Anterior cingulate cortex (tissue), 58 donors: ENCODE results near the gene SNX32.
"Not testable (repeated sequence)": the region's sequence is repeated elsewhere in the genome, so short reads cannot be mapped to it uniquely, and the experiment has no call there.

Experiments used
- DNase-seq, 58 donors: peaks; one replicate each; lab custom pipeline; 2025; lab: John Stamatoyannopoulos, UW

SNX32 gene

DNA sequence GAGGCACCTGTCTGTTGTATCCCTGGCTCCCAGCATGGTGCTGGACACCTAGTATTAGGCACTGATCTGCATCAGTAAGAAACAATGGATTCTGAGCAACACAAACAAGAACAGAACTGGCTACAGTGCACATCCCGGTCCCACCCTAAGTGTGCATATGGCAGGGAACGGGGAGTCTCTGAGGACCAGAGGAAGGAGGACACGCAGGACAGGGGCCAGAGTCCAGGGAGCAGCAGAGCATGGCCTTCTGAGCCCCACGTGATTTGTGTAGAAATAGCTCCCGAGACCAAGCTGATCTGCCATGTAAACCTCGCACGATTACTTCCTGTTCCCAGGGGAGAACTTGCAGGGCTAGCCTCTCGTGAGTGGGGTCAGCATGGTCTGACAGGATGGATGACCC, 12.7 kb upstream of the SNX32 start:
- DNase-seq = no peak

DNA sequence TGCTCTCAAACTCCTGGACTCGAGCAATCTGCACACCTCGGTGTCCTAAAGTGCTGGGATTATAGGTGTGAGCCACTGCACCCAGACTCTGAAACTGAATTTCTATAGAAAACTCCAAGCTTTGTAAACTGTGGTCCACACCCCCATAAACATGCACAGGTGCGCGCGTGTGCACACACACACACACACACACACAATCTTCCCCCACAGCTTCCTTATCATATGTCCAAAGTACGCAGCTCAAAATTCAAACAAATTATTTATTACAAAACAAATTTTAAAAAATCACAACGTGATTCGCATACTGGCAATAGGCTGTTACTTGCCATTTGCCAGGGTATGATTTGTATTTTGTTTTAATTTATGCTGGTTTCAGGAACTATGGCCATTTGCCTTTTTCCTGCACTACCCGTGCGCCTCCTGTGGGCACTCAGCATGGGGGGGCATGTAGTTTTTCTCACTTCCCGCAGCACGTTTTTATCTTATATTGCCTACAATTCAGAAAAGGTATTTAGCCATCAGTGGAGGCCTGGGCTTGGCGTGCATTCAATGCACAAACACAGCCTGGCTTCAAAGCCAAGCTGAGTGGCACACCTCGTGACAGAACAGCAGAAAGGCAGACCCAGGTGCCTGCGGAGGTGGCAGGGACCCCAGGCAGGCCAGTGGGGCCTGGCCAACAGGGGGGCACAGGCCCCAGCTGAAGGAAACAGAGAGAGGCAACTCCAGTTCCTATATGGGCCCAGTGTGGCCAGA, 10.8 kb upstream of the SNX32 start:
- no peak for DNase-seq

DNA sequence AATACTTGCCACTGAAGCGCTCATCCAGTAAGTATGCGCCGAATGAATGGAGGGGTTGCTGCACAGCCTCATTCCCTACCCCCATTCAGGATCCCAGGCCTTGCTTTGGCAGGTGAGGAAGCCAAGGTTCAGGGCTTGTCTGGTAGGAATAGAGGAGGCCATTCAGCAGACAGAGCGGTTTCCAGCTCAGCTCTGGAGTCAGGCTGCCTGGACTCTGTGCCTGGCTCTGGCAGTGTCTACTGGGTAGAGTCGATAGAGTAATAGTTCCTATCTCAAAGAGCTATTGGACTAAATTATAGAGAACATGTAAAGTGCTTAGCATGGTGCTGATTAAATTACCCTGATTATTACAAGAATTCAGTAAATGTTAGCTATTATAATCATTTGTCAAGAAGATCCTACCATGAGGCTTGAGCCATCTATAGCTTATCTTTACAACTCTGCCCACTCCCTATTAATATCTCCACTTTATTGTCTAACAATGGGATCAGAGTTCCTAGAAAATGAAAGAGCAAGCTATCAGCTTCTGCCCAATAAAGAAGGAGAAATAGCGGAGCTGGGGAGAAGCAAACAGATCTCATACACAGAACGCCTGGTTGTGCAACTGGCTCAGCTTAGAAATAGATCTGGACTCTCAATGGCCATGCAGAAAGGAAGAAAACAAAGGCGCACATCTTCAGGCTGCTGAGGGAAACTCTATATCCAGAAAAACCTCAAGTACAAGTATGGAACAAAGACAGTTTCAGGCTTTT, 6.6 kb upstream of the SNX32 start:
- no peak for DNase-seq

DNA sequence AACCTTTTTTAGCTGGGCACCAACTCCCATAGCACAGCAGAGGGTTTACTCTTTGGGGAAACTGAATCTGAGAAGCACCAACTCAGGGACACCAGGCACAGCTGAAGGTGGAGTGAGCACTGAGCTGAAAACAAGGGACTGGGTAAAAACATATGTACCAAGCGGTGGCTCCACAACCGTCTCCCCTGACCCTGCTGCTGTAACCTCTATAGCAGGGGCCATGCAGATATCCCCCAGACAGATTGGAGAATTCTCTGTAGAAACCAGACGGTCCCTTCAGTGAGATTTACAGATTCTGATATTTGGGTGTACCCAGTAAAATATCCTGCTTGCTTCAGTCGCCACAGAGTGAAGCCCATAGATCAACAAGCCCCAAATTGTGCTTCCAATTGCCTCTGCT, 4.3 kb upstream of the SNX32 start:
- no peak for DNase-seq

DNA sequence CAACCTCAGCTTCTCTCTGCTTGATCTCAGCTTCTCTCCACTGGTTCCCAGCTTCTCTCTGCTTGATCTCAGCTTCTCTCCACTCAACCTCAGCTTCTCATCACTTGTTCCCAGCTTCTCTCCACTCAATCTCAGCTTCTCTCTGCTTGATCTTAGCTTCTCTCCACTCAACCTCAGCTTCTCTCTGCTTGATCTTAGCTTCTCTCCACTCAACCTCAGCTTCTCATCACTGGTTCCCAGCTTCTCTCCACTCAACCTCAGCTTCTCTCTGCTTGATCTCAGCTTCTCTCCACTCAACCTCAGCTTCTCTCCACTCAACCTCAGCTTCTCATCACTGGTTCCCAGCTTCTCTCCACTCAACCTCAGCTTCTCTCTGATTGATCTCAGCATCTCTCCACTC, 1.5 kb upstream of the SNX32 start:
- DNase-seq = not testable (repeated sequence)

DNA sequence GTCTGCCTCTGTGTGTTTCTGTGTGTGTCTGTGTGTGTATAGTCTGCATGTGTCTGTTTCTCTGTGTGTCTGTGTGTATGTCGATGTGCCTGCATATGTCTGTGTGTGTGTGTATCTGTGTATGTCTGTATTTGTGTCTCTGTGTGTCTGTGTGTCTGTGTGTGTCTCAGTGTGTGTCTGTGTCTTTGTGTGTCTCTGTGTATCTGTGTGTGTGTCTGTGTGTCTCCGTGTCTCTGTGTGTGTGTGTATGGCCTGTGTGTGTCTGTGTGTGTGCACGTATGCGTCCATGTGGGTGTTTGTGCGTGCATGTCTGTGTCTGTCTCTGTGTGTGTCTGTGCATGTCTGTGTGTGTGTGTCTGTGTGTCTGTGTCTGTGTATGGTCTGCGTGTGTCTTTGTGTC, 439 bp downstream of the SNX32 start:
- DNase-seq = no peak

DNA sequence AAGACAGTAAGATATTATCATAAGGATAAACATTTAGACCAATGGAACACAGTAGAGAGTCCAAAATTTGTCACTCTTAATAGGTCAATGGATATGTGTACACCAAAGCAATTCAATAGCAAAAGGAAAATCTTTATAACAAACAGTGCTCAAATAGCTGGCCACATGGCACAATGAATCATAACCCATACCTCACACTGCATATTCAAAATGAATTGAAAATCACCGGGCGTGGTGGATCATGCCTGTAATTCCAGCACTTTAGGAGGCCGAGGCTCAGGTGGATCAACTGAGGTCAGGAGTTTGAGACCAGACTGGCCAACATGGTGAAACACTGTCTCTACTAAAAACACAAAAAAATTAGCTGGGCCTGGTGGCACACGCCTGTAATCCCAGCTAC, 8.4 kb downstream of the SNX32 start:
- no peak for DNase-seq

DNA sequence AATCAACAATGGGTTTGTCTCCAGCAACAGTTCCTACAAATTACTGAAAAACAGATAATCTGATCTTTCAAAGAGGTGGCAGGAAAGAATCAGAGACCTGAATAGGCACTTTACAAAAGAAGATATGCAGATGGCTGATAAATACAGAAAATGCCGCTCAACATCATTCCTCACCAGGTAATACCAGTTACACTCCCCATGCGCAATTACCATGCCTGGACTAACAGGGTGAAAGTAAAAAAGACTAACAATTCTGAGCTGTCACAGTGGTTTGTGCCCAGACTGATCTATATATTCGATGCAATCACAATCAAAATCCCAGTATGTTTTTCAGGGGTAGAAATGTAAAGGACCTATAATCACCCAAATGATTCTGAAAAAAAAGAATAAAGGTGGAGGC, 10.0 kb downstream of the SNX32 start:
- DNase-seq = no peak

DNA sequence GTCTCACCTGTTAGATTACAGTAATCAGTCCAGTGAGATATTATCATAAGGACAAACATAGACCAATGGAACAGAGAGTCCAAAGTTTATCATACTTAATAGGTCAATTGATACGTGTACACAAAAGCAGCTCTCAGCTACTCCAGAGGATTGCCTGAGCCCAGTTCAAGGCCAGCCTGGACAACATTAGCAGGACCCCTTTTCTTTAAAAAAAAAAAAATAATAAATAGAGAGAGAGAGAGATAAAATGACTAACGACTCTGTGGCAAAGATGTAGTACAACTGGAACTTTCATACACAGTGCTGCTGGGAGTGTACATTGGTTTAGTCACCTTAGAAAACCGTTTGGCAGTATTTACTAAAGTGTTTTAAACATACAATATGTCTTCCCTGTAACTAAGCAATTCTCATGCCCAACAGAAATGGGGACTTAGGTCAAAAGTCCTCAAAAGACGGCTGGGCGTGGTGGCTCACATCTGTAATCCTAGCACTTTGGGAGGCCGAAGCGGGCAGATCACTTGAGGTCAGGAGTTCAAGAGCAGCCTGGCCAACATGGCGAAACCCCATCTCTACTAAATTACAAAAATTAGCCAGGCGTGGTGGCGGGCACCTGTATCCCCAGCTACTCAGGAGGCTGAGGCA, 10.6 kb downstream of the SNX32 start:
- no peak for DNase-seq

DNA sequence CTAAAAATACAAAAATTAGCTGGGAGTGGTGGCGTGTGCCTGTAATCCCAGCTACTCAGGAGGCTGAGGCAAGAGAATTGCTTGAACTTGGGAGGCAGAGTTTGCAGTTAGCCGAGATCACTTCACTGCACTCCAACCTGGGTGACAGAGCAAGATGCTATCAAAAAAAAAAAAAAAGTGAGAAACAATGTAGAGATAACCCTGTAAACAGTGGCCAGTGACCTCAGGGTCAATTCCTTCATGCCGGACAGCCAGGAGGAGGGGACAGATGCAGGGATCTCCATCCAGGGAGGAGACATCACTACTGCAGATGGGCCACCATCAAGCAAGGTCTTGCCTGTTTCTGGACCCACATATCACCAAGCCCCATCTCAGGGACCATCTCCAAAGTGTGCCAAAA, 14.0 kb downstream of the SNX32 start:
- DNase-seq = no peak

DNA sequence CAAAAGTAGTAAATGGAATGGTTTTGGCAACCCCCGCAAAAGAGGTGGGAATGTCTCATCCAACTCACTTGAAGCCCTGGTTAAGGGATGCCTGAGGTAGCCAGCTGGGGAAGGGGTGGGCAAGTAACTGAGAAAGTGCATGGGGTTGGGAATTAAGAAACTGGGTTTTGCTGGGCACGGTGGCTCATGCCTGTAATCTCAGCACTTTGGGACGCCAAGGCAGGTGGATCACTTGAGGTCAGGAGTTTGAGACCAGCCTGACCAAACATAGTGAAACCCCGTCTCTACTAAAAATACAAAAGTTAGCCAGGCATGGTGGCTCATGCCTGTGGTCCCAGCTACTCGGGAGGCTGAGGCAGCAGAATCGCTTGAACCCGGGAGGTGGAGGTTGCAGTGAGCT, 14.9 kb downstream of the SNX32 start:
- DNase-seq = peak in 1 of 58 donors; percentile 26

DNA sequence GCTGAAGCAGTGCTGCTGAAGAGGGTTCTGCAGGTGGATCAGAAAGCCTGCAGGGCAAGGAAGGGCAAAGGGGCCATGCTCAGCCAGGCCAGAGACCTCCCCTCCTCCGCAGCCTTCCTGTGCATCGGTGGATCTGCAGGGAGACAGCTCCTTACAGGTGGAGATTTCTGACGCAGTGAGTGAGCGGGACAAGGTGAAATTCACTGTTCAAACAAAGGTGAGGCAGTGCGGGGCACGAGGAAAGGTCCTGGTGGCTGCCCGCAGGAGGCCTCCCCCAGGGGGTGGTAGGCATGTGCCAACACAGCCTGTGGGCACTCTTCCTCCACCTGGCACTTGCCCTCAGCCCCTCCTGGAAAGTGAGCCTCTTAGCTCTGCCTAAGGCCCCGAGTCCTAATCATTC, 15.6 kb downstream of the SNX32 start:
- no peak for DNase-seq

DNA sequence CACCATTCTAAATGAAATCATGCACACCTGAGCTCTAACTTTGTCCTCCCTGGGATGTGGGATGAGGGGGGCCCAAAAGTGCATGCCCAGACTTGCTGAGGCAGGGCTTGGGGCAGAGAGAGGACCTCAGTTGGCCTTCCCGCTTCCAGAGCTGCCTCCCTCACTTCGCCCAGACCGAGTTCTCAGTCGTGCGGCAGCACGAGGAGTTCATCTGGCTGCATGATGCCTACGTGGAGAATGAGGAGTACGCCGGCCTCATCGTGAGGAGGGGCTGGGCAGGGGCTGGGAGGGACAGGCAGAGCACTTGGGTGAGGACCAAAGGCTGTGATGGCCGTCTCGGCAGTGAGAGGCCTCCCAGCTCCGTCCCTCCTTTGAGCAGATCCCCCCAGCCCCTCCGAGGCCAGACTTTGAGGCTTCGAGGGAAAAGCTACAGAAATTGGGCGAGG, 16.0 kb downstream of the SNX32 start:
- no peak for DNase-seq

DNA sequence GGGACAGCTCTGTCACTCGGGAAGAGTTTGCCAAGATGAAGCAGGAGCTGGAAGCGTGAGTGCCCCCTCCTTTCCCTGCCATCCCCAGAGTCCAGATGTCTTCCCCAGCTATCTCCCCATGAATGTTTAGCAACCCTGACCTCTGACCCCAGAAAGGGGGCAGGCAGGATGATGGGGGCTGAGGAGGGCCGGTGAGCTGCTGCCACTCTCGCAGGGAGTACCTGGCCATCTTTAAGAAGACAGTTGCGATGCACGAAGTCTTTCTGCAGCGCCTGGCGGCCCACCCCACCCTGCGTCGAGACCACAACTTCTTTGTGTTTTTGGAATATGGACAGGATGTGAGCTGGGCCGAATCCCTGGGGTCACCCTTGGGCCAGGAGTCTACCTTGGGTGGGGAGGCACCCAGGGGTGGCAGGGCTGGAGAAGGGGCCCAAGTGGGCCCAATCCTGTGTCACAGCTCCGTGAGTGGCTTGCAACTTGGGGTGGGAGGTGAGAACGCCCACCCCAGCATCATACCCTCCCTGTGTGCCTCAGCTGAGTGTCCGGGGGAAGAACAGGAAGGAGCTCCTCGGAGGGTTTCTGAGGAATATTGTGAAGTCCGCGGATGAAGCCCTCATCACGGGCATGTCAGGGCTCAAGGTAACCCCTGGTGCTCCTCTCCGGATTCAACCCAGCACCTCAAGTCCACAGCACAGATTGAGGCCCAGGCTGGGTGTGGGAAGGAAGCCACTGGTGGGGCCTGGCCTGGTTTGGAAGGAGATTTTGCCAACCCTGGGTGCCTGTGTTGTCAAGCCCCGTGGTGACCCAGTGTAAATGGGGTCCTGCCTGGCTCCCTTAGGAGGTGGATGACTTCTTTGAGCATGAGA, 16.7 kb downstream of the SNX32 start:
- no peak for DNase-seq

DNA sequence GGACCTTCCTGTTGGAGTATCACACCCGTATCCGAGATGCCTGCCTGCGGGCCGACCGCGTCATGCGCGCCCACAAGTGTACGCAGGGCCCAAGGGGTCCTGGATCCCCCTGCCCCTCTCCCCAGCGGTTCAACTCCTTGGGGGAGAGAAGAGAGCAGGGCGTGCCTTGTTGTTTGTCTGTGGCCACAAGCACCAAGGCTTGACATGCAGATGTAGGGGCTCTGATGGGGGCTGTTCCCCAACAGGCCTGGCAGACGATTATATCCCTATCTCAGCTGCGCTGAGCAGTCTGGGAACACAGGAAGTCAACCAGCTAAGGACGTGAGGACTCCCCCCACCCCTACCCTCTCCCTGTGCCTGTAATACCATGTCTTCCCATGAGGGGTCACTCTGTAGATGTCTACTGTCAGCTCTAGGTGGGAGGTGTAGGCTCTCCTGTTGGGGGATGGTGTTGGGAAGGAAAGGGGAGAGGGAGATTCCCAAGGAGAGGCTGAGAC, 17.4 kb downstream of the SNX32 start:
- no peak for DNase-seq

DNA sequence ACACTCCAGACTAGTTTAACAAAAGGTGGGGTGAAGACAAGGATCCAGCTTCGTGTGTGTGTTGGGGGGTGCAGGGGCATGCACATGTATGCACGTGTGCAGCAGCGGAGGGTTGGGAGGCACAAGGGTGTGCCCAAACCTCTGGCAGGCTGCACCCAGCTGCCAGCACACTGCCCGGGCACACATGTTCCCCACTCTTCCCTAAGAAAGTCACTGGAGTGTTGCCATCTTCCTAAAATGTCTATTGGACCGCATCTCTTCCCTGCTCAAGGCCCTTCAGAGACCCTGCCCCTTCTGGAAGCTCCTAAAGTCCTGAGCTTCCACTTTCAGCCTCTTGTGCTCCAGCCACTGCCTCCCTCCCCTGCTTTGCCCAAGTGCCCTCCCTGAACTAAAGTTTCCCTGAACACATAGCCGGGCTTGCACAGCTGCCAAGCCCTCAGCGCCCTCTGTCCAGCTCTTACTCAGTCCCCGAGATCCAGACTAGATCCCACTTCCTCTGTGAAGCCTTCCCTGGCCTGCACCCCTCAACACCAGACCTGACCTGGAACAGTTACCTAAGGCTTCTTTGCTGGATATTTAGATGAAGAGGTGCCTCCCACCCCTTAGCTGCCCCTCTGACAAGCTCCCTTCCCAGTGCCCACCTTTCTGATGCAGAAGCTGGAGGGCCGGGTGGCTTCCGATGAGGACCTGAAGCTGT, 18.2 kb downstream of the SNX32 start:
- DNase-seq = no peak

DNA sequence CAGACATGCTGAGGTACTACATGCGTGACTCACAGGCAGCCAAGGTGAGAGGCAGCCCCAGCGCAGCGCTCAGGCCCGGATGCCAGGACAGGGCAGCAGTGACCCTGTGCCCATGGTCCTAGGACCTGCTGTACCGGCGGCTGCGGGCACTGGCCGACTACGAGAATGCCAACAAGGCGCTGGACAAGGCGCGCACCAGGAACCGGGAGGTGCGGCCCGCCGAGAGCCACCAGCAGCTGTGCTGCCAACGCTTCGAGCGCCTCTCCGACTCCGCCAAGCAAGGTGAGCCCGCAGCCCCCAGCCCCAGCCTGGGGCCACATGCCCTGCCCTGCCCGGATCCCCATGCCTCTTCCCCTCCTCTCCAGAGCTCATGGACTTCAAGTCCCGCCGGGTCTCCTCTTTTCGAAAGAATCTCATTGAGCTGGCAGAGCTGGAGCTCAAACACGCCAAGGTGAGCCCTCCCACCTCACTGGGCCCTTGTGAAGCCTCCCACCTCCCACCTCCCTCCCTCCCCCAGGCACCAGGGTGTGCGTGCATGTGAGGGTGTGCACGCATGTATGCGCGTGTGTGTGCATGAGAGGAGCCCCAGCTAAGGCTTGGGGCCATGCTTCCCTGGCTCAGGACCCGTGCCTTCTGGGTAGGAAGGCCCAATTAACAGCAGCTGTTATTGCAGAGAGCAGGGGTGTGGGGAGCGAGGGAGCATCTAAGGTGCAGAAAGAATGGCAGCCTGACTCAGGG, 18.9 kb downstream of the SNX32 start:
- no peak for DNase-seq

DNA sequence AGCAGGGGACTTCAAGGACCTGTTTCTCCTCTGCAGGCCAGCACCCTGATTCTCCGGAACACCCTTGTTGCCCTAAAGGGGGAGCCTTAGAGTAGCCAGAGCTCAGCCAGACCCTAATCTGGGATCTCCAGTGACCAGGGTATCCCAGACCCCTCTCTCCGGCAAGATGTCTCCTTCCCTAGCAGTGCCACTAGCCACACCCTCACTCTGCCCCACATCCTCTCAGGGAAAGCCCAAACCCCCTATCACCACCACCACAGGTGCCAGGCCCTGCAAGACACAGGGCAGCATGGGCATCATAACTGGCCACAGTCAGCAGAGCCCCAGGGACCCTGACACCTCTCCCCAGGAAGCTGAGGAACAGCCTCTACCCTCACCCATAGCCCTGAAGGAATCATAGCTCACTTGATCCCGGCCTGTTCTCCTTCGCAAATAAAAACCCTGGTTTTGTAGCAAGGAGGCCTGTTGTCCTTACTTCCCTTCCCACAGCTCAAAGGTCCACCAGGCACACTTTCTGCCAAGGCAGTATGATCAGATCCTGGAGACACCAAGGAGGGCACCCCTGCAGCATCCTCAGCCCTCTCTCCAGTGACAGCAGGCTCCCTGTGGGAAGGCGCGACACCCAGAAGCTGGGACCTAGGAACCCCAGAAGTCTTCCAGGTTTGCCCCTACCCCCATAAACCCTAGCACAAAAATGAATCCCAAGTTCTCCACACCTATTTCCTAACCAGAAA, 19.6 kb downstream of the SNX32 start:
- DNase-seq = no peak
